Thyroid gland (tissue), 4 donors: Measurements from ENCODE around the gene ARL17A.
"Not testable (repeated sequence)": the region's sequence is repeated elsewhere in the genome, so short reads cannot be mapped to it uniquely, and the experiment has no call there.

Experiments
- CTCF ChIP-seq, 6 experiments: fragments of 200-600 bp in 3 of 6; fragments of 450-650 bp in 3 of 6; sonication (generic) in 3 of 6; IDR thresholded peaks; one replicate each; pipeline ENCODE4 v1.5.1; 2016 to 2019; ENCODE audit warnings: antibody characterized with exemption in 6 of 6, mild to moderate bottlenecking in 2 of 6, inconsistent platforms in 1 of 6, moderate library complexity in 1 of 6
- POLR2A ChIP-seq, 2 donors: fragments of 450-650 bp; IDR thresholded peaks; one replicate each; pipeline ENCODE4 v1.6.1; 2017; ENCODE audit warnings: antibody characterized with exemption in 2 of 2, mild to moderate bottlenecking in 2 of 2, moderate library complexity in 1 of 2

- not testable (repeated sequence) for TF ChIP-seq CTCF, POLR2A (IDR thresholded peaks at IDR 0.05)
Measured at GRCh38 chr17:46548607-46549006, 30.9 kb downstream of the ARL17A start.
